ENCODE results near the gene POLDIP2.

The POLDIP2 gene

DNA sequence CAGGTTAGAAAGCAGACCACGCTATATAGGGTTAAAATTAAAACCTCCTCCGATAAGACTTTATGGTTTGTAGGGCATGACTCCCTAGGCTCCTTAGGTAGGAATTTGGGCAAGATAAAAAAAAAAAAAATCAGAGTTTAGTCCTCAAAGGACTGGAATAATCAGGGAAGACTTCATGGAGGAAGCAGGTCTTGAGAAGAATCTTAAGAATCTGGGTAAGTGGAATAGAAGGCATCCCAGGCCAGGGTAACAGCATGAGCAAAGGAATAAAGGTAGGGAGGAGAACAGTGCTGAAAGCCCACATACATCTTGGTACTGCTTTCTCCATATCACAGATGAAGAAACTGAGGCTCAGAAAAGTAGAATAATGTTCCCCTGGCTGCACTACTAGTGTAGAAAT, 33.2 kb upstream of the POLDIP2 start:
- no peaks in the 10 kb centered on the region for H3K4me1 ChIP-seq (ENCODE audit: control insufficient read depth, insufficient read depth, low read length, poor library complexity, severe bottlenecking)
- H3K4me3 ChIP-seq (ENCODE audit: insufficient read depth, low read depth, low read length, poor library complexity, severe bottlenecking) = no peak overlapping the region
- no peaks in the 10 kb centered on the region for H3K9me3 ChIP-seq (ENCODE audit: control insufficient read depth, low read length)
- no peak for DNase-seq
- no peaks in the 10 kb centered on the region for H3K27me3 ChIP-seq (replicated peaks; ENCODE audit: control insufficient read depth, insufficient read depth, low read length, poor library complexity, severe bottlenecking)
- H3K36me3 ChIP-seq (ENCODE audit: control insufficient read depth, insufficient read depth, low read length) = peaks cover 47% of the 10 kb centered on the region
- H3K27ac ChIP-seq (ENCODE audit: insufficient read depth, low read length, poor library complexity, severe bottlenecking) = no peak overlapping the region

DNA sequence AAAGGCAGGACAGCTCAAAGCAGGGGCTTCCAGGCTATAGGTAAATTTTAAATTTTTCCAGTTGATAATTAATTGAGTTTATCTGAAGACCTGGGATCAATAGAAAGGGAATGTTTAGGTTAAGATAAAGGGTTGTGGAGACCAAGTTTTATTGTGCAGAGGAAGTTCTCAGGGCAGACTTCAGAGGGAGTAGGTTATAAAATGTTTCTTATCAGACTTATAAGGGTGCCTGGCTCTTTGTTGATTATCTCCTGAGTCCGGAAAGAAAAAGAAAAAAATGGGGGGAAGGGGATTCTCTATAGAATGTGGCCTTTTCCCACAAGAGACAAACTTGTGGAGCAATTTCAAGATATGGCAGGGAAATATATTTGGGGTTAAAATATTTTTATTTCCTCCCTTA, 32.8 kb upstream of the POLDIP2 start:
- no peak for DNase-seq
- Histone ChIP-seq H3K36me3 (ENCODE audit: control insufficient read depth, insufficient read depth, low read length) (peaks cover 43% of the 10 kb centered on the region), H3K27ac (ENCODE audit: insufficient read depth, low read length, poor library complexity, severe bottlenecking) (no peak overlapping the region), H3K9me3 (ENCODE audit: control insufficient read depth, low read length) (no peaks in the 10 kb centered on the region), H3K27me3 (replicated peaks; ENCODE audit: control insufficient read depth, insufficient read depth, low read length, poor library complexity, severe bottlenecking) (no peaks in the 10 kb centered on the region), H3K4me1 (ENCODE audit: control insufficient read depth, insufficient read depth, low read length, poor library complexity, severe bottlenecking) (peaks cover 4% of the 10 kb centered on the region), H3K4me3 (ENCODE audit: insufficient read depth, low read depth, low read length, poor library complexity, severe bottlenecking) (no peak overlapping the region)

DNA sequence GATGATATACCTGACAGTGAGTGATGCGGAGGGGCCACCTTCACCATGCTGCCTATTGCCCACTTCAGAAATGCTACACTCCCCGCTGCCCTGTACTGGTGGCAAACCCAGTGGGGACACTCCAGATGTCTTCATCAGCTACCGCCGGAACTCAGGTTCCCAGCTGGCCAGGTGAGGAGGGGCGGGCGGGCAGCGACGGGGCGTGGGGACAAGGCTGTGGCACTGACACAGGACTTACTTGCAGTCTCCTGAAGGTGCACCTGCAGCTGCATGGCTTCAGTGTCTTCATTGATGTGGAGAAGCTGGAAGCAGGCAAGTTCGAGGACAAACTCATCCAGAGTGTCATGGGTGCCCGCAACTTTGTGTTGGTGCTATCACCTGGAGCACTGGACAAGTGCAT, 30.8 kb upstream of the POLDIP2 start:
- H3K4me1 ChIP-seq (ENCODE audit: control insufficient read depth, insufficient read depth, low read length, poor library complexity, severe bottlenecking) = peaks cover 12% of the 10 kb centered on the region
- no peaks in the 10 kb centered on the region for H3K9me3 ChIP-seq (ENCODE audit: control insufficient read depth, low read length)
- no peak overlapping the region for H3K4me3 ChIP-seq (ENCODE audit: insufficient read depth, low read depth, low read length, poor library complexity, severe bottlenecking)
- no peak overlapping the region for H3K27ac ChIP-seq (ENCODE audit: insufficient read depth, low read length, poor library complexity, severe bottlenecking)
- DNase-seq = no peak
- H3K27me3 ChIP-seq (replicated peaks; ENCODE audit: control insufficient read depth, insufficient read depth, low read length, poor library complexity, severe bottlenecking) = no peaks in the 10 kb centered on the region
- H3K36me3 ChIP-seq (ENCODE audit: control insufficient read depth, insufficient read depth, low read length) = peaks cover 33% of the 10 kb centered on the region

DNA sequence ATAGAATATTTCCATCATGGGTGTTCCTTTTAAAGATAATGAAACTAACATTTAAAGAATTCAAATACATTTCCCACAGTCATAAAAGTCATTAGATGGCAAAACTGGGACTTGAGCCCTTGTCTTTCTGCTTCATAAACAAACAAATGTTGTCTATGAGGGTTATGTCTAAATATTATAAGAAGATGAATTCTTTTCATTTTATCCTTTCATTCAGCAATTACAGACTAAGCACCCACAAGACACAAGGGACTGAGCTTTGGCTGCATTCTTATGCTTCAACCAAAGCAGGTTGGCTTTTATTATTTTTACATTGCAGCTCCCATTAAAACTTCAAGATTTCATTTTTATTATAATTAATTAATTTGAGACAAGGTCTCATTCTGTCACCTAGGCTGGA, 29.1 kb upstream of the POLDIP2 start:
- Histone ChIP-seq H3K4me1 (ENCODE audit: control insufficient read depth, insufficient read depth, low read length, poor library complexity, severe bottlenecking) (peaks cover 16% of the 10 kb centered on the region), H3K36me3 (ENCODE audit: control insufficient read depth, insufficient read depth, low read length) (peaks cover 27% of the 10 kb centered on the region), H3K4me3 (ENCODE audit: insufficient read depth, low read depth, low read length, poor library complexity, severe bottlenecking) (no peak overlapping the region), H3K27ac (ENCODE audit: insufficient read depth, low read length, poor library complexity, severe bottlenecking) (no peak overlapping the region), H3K9me3 (ENCODE audit: control insufficient read depth, low read length) (no peaks in the 10 kb centered on the region), H3K27me3 (replicated peaks; ENCODE audit: control insufficient read depth, insufficient read depth, low read length, poor library complexity, severe bottlenecking) (no peaks in the 10 kb centered on the region)
- DNase-seq = no peak

DNA sequence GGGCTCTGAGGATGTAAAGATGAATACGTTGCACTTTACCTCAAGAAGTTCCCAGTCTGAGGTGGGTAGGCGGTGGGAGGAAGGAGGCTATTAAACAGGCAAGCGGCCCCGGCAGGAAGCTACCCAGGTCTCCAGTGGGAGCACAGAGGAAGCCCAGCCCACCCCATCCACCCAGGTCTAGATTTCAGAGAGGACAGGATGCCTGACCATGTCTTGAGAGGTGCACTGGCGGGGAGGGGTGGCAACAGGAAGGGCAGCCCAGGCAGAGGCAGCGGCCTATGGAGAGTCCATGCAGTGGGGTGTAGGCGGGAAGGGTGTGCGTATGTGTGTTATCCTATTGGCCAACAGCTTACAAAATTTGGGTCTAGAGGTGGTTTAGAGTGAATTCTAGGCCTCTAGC, 28.1 kb upstream of the POLDIP2 start:
- Histone ChIP-seq H3K27ac (ENCODE audit: insufficient read depth, low read length, poor library complexity, severe bottlenecking) (no peak overlapping the region), H3K36me3 (ENCODE audit: control insufficient read depth, insufficient read depth, low read length) (peaks cover 17% of the 10 kb centered on the region), H3K27me3 (replicated peaks; ENCODE audit: control insufficient read depth, insufficient read depth, low read length, poor library complexity, severe bottlenecking) (no peaks in the 10 kb centered on the region), H3K4me1 (ENCODE audit: control insufficient read depth, insufficient read depth, low read length, poor library complexity, severe bottlenecking) (peaks cover 19% of the 10 kb centered on the region), H3K9me3 (ENCODE audit: control insufficient read depth, low read length) (no peaks in the 10 kb centered on the region), H3K4me3 (ENCODE audit: insufficient read depth, low read depth, low read length, poor library complexity, severe bottlenecking) (peak overlapping the region; percentile 87)
- no peak for DNase-seq

DNA sequence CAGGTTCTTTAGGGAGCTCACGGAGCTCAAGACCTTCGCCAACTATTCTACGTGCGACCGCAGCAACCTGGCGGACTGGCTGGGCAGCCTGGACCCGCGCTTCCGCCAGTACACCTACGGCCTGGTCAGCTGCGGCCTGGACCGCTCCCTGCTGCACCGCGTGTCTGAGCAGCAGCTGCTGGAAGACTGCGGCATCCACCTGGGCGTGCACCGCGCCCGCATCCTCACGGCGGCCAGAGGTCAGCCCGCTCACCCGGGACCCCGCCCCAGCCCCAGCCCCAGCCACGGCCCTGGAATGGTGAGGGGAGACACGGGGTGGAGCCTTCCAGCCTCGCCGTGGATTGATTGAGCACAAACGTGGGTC, 27.7 kb upstream of the POLDIP2 start:
- Histone ChIP-seq H3K4me3 (ENCODE audit: insufficient read depth, low read depth, low read length, poor library complexity, severe bottlenecking) (peak overlapping the region; percentile 87), H3K36me3 (ENCODE audit: control insufficient read depth, insufficient read depth, low read length) (peaks cover 13% of the 10 kb centered on the region), H3K27ac (ENCODE audit: insufficient read depth, low read length, poor library complexity, severe bottlenecking) (peak overlapping the region; percentile 20), H3K9me3 (ENCODE audit: control insufficient read depth, low read length) (no peaks in the 10 kb centered on the region), H3K4me1 (ENCODE audit: control insufficient read depth, insufficient read depth, low read length, poor library complexity, severe bottlenecking) (peaks cover 19% of the 10 kb centered on the region), H3K27me3 (replicated peaks; ENCODE audit: control insufficient read depth, insufficient read depth, low read length, poor library complexity, severe bottlenecking) (no peaks in the 10 kb centered on the region)
- no peak for DNase-seq

DNA sequence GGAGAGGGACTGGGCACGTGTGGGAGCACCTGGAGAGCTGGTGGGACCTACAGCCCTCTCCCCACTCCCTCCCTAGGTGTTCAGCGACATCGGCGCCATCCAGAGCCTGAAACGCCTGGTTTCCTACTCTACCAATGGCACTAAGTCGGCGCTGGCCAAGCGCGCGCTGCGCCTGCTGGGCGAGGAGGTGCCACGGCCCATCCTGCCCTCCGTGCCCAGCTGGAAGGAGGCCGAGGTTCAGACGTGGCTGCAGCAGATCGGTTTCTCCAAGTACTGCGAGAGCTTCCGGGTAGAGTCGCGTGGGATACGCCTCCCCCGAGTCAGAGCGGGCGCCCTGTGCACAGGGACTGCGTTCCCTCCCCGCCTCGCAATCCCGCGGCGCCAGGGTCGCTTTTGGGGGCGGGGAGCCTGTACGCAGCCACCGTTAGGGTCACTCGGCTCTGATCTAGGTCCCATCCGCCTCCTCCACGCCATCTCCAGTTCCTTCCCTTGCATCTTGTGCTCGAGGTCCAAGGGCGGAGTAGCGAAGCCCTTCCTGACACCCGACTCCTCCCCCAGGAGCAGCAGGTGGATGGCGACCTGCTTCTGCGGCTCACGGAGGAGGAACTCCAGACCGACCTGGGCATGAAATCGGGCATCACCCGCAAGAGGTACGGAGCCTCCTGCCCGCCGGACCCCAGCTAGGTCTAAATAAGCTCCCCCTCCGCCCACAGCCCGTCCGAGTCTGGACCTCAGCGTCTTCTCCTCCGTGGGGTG, 27.1 kb upstream of the POLDIP2 start:
- Histone ChIP-seq H3K4me1 (ENCODE audit: control insufficient read depth, insufficient read depth, low read length, poor library complexity, severe bottlenecking) (peaks cover 19% of the 10 kb centered on the region), H3K27me3 (replicated peaks; ENCODE audit: control insufficient read depth, insufficient read depth, low read length, poor library complexity, severe bottlenecking) (no peaks in the 10 kb centered on the region), H3K27ac (ENCODE audit: insufficient read depth, low read length, poor library complexity, severe bottlenecking) (peak overlapping the region; percentile 20), H3K4me3 (ENCODE audit: insufficient read depth, low read depth, low read length, poor library complexity, severe bottlenecking) (peak overlapping the region; percentile 87), H3K36me3 (ENCODE audit: control insufficient read depth, insufficient read depth, low read length) (peaks cover 8% of the 10 kb centered on the region), H3K9me3 (ENCODE audit: control insufficient read depth, low read length) (no peaks in the 10 kb centered on the region)
- DNase-seq = peak; percentile 28 to 45 (median 42)

DNA sequence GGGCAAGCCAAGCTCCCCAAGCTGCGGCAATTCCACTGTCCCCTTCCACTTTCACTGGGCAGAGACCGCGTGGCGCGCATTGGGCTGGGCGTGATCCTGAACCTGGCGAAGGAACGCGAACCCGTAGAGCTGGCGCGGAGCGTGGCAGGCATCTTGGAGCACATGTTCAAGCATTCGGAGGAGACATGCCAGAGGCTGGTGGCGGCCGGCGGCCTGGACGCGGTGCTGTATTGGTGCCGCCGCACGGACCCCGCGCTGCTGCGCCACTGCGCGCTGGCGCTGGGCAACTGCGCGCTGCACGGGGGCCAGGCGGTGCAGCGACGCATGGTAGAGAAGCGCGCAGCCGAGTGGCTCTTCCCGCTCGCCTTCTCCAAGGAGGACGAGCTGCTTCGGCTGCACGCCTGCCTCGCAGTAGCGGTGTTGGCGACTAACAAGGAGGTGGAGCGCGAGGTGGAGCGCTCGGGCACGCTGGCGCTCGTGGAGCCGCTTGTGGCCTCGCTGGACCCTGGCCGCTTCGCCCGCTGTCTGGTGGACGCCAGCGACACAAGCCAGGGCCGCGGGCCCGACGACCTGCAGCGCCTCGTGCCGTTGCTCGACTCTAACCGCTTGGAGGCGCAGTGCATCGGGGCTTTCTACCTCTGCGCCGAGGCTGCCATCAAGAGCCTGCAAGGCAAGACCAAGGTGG, 24.0 kb upstream of the POLDIP2 start:
- Histone ChIP-seq H3K36me3 (ENCODE audit: control insufficient read depth, insufficient read depth, low read length) (no peaks in the 10 kb centered on the region), H3K4me1 (ENCODE audit: control insufficient read depth, insufficient read depth, low read length, poor library complexity, severe bottlenecking) (peaks cover 19% of the 10 kb centered on the region), H3K27me3 (replicated peaks; ENCODE audit: control insufficient read depth, insufficient read depth, low read length, poor library complexity, severe bottlenecking) (no peaks in the 10 kb centered on the region), H3K27ac (ENCODE audit: insufficient read depth, low read length, poor library complexity, severe bottlenecking) (no peak overlapping the region), H3K9me3 (ENCODE audit: control insufficient read depth, low read length) (no peaks in the 10 kb centered on the region), H3K4me3 (ENCODE audit: insufficient read depth, low read depth, low read length, poor library complexity, severe bottlenecking) (no peak overlapping the region)
- DNase-seq = no peak

DNA sequence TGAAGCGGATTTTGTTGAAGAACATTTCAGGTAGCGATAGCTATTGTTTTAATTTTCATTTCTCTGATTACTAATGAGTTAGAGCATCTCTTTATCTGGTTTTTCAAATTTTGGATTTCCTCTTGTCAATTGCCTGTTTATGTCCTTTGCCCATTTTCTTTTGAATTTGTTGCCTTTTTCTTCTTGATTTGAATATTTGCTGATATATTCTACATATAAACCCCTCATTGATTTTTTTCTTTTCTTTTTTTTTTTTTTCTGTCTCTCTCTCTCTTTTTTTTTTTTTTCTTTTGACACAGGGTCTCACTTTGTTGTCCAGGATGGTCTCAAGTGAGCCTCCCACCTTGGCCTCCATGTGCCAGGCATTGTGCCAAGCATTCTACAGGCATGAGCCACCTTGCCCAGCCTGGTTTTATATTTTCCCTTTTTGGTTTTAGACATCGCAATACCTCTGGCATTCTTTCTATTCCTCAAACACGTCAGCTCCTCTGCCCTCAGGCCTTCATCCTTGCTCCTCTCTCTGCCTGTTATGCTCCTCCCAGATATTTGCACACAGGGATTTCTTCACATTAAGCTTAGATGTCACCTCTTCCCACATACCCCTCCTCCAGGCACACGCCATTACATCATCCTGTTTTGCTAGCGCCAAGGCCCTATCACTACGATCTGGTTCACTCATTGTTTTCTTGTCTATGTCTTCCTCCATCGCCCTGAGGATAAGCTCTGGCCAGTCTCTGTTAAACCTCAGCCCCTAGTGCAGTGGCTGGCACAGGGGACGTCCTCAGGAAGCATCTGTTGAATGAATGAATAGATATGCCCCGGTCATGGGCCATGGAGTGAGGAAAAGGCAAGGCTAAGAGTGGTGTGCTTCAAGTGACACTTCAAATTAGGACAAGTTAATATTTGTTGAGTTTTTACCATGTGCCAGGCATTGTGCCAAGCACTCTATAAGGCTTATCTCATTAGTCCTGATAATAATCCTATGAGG, 22.8 kb upstream of the POLDIP2 start:
- no peak overlapping the region for H3K27ac ChIP-seq (ENCODE audit: insufficient read depth, low read length, poor library complexity, severe bottlenecking)
- H3K27me3 ChIP-seq (replicated peaks; ENCODE audit: control insufficient read depth, insufficient read depth, low read length, poor library complexity, severe bottlenecking) = no peaks in the 10 kb centered on the region
- no peak overlapping the region for H3K4me3 ChIP-seq (ENCODE audit: insufficient read depth, low read depth, low read length, poor library complexity, severe bottlenecking)
- no peaks in the 10 kb centered on the region for H3K36me3 ChIP-seq (ENCODE audit: control insufficient read depth, insufficient read depth, low read length)
- DNase-seq = no peak
- H3K4me1 ChIP-seq (ENCODE audit: control insufficient read depth, insufficient read depth, low read length, poor library complexity, severe bottlenecking) = peaks cover 15% of the 10 kb centered on the region
- H3K9me3 ChIP-seq (ENCODE audit: control insufficient read depth, low read length) = no peaks in the 10 kb centered on the region

DNA sequence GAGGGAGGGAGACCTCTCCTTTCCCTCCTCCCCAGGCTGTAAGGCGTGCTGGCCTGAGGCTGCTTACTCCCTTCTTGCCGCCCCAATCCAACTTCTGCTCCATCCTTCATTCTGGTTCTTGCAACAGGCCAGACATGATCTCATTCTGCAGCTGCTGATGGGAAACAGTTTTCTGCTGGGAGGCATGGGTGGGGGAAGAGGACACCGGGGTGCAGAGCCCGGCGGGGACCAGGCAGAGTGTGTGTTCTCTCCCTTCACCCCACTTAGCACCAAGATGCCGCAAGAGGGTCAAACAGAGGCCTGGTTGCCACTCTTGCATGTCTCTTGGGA, 15.6 kb upstream of the POLDIP2 start:
- Histone ChIP-seq H3K4me1 (ENCODE audit: control insufficient read depth, insufficient read depth, low read length, poor library complexity, severe bottlenecking) (peaks cover 19% of the 10 kb centered on the region), H3K9me3 (ENCODE audit: control insufficient read depth, low read length) (no peaks in the 10 kb centered on the region), H3K4me3 (ENCODE audit: insufficient read depth, low read depth, low read length, poor library complexity, severe bottlenecking) (no peak overlapping the region), H3K27me3 (replicated peaks; ENCODE audit: control insufficient read depth, insufficient read depth, low read length, poor library complexity, severe bottlenecking) (no peaks in the 10 kb centered on the region), H3K27ac (ENCODE audit: insufficient read depth, low read length, poor library complexity, severe bottlenecking) (no peak overlapping the region), H3K36me3 (ENCODE audit: control insufficient read depth, insufficient read depth, low read length) (no peaks in the 10 kb centered on the region)
- no peak for DNase-seq

Data from effector memory CD4-positive, alpha-beta T cell (primary cell).